Ovary (tissue), 10 donors: ENCODE data around the gene REXO2. TPM values are rescaled to one million over a fixed set of nuclear protein-coding genes. Genes with fewer than 3 reads are reported as not detected.

Experiments
- DNase-seq, 5 donors: peaks; one replicate each; pipeline ENCODE4 v3.0.0-alpha.2; 2019 to 2020
- H3K27ac ChIP-seq, 2 donors: fragments of 200-600 bp; one replicate each; pipeline versions ENCODE4 v1.5.1 to v1.8.0; 2019 to 2022
- H3K27me3 ChIP-seq: fragments of 200-600 bp; one replicate; pipeline ENCODE4 v1.8.0; 2022
- H3K36me3 ChIP-seq: fragments of 200-600 bp; sonication (generic); one replicate; pipeline ENCODE4 v1.5.1; 2019
- H3K4me1 ChIP-seq: one replicate; pipeline ENCODE4 v1.8.1; 2013; ENCODE audit warnings: mild to moderate bottlenecking, moderate library complexity; ENCODE audit not compliant: insufficient read depth
- H3K4me3 ChIP-seq: fragments of 200-600 bp; sonication (generic); one replicate; pipeline ENCODE4 v1.5.1; 2017
- H3K9me3 ChIP-seq, 2 donors: fragments of 200-600 bp in 1 of 2; sonication (generic) in 1 of 2; one replicate each; pipeline versions ENCODE4 v1.5.1 to v1.8.1; 2013 to 2019; ENCODE audit warnings: mild to moderate bottlenecking in 1 of 2, moderate library complexity in 1 of 2
- CTCF ChIP-seq, 3 donors: fragments of 450-650 bp in 2 of 3; fragments of 200-600 bp in 1 of 3; IDR thresholded peaks; one replicate each; pipeline versions ENCODE4 v1.5.1 to v1.8.0; 2016 to 2022; ENCODE audit warnings: antibody characterized with exemption in 3 of 3, mild to moderate bottlenecking in 1 of 3
- EP300 ChIP-seq: sonication (generic); formaldehyde crosslinking; IDR thresholded peaks from one replicate; pipeline ENCODE4 v1.6.1; 2017; ENCODE audit warnings: antibody characterized with exemption
- POLR2A ChIP-seq: fragments of 450-650 bp; IDR thresholded peaks from one replicate; pipeline ENCODE4 v1.6.1; 2017; ENCODE audit warnings: antibody characterized with exemption, mild to moderate bottlenecking, moderate library complexity
- WGBS, 3 donors: extraction: QIAGEN DNeasy Blood & Tissue Kit in 1 of 3; methylation state at CpG; one replicate each; pipeline versions ENCODE4 v1.1.5 to v1.1.7; 2013 to 2017; 5-methylcytosine and 5-hydroxymethylcytosine counted together
- intact Hi-C, 4 donors: fragments of 100-400 bp; cut with DNase I; formaldehyde crosslinking; loops; one replicate each; pipeline versions ENCODE4 v1.11.0 to v1.15.1; 2022 to 2023
- long read RNA-seq, 3 donors: library from polyadenylated mRNA in 2 of 3; unstranded in 2 of 3; transcript quantifications; one replicate each; pipeline ENCODE4 v2.0.0 and lab custom pipeline, GENCODE V29; 2021 to 2026
- polyA plus RNA-seq, 2 donors: library from polyadenylated mRNA; stranded (reverse); fragments of 200-250 nt in 1 of 2; fragments of 350-450 nt in 1 of 2; fragmentation: Illumina TruSeq in 1 of 2; extraction: RNeasy Lipid Tissue Mini Kit (QIAGEN cat#74804) in 1 of 2; gene quantifications; one replicate each; pipeline ENCODE4 v1.2.3, GENCODE V29; 2013 to 2014
- total RNA-seq, 7 donors: library from RNA; depleted of rRNA in 2 of 7; stranded (reverse); fragments of >200 nt in 2 of 7; fragmentation: NEBNext Ultra II Directional in 3 of 7; extraction: Animal tissue kit (Norgen Biotek cat#: 25700) in 3 of 7; gene quantifications; one replicate each; pipeline versions ENCODE4 v1.1.0 to v1.2.4, GENCODE V29; 2016 to 2023
- donor health status: DM: no; HTN: no; CAD: no; lungs with moderate emphysema.
- donor health status: DM: no; HTN: no; CAD: no.
- donor health status: Bipolar disorder and iron deficiency.
- donor health status: DM: yes; HTN: yes; CAD: no.
- donor health status: DM: no; HTN: no; CAD: no.
- donor health status: DM: yes; HTN: yes; CAD: no.

The REXO2 gene
- total RNA-seq (100 to 1,000 TPM in 3 of 7 donors, 10 to 100 TPM in 4; 74.1 to 148 (median 96.0) TPM), polyA plus RNA-seq (100 to 1,000 TPM in 1 of 2 donors, 10 to 100 TPM in 1; 85.5 to 138 TPM)
- long read RNA-seq, donor 1, transcript REXO2-220 (7 exons, 1,158 nt): major isoform, 71 of 104 reads
- long read RNA-seq, donor 1, transcript REXO2-214 (2 exons, 552 nt): minor isoform, 7 of 104 reads
- long read RNA-seq, donor 1, partial matches to known transcripts: 2 of 104 reads
- long read RNA-seq, donor 1, other reads (novel, unspliced or antisense): 18 of 104 reads
- long read RNA-seq, donor 2, transcript REXO2-220 (7 exons, 1,158 nt): major isoform, 97 of 113 reads
- long read RNA-seq, donor 2, partial matches to known transcripts: 0 of 113 reads
- long read RNA-seq, donor 2, other reads (novel, unspliced or antisense): 0 of 113 reads
- long read RNA-seq, donor 3, transcript REXO2-220 (7 exons, 1,158 nt): major isoform, 72 of 87 reads
- long read RNA-seq, donor 3, partial matches to known transcripts: 3 of 87 reads
- long read RNA-seq, donor 3, other reads (novel, unspliced or antisense): 7 of 87 reads

GRCh38 chr11:114439229-114440120, at the start of gene REXO2:
Gene REXO2, plus strand, starts transcription at chr11:114439467. Its CDS starts 62 bp downstream, at chr11:114439529.
- Histone ChIP-seq H3K27ac (peak within 1 kb of the TSS; percentile 69 to 93), H3K27me3 (no peaks in the 10 kb centered on the region), H3K36me3 (no peaks in the 10 kb centered on the region), H3K4me1 (peaks cover 9% of the 10 kb centered on the region), H3K9me3 (no peaks in the 10 kb centered on the region), H3K4me3 (peak within 1 kb of the TSS; percentile 73)
- 0 to 1% (median 0%) methylated on average over 64 of the region's 64 CpGs for WGBS, 3 donors
- TF ChIP-seq POLR2A (peak; percentile 82), CTCF (IDR thresholded peaks at IDR 0.05) (peak in 1 of 3 donors; percentile 41), EP300 (no peak)
- DNase-seq: peak; percentile 94 to 97 (median 95)
- intact Hi-C loops: loop anchor here in 2 of 4 donors (2.0 to 5.0 kb wide), 2 partner anchors 39 to 397 kb away; partner anchors contain the start of genes C11orf71 (in 1 of the 2) and RBM7 (in 1 of the 2)

- TF ChIP-seq POLR2A (no peak), EP300 (no peak), CTCF (IDR thresholded peaks at IDR 0.05) (no peak)
- no peaks in the 10 kb centered on the region for H3K27me3 ChIP-seq
- WGBS, 3 donors: 66 to 74% (median 68%) methylated on average over 4 of the region's 4 CpGs
- peaks cover 1% of the 10 kb centered on the region for H3K4me1 ChIP-seq
- H3K4me3 ChIP-seq: no peak overlapping the region
- H3K9me3 ChIP-seq: no peaks in the 10 kb centered on the region
- H3K27ac ChIP-seq: no peak overlapping the region
- no peaks in the 10 kb centered on the region for H3K36me3 ChIP-seq
- intact Hi-C loops: no loop called here
- DNase-seq: no peak
Observed at GRCh38 chr11:114392735-114393667, 46.3 kb upstream of the REXO2 start.

- Histone ChIP-seq H3K27me3 (no peaks in the 10 kb centered on the region), H3K27ac (no peak overlapping the region), H3K4me3 (no peak overlapping the region), H3K36me3 (no peaks in the 10 kb centered on the region), H3K9me3 (no peaks in the 10 kb centered on the region), H3K4me1 (peaks cover 1% of the 10 kb centered on the region)
- TF ChIP-seq POLR2A (no peak), CTCF (IDR thresholded peaks at IDR 0.05) (no peak), EP300 (no peak)
- intact Hi-C loops: no loop called here
- WGBS, 3 donors: 39 to 57% (median 48%) methylated on average over 3 of the region's 3 CpGs
- no peak for DNase-seq
Observed at GRCh38 chr11:114395736-114396135, 43.5 kb upstream of the REXO2 start.
